Superior temporal gyrus (tissue), 1 donor: ENCODE data around the gene DYNLT3.

Experiments
- DNase-seq: peaks from one replicate; pipeline ENCODE4 v3.0.0-alpha.2; 2016; ENCODE audit errors: extremely low spot score

Gene DYNLT3, protein sequence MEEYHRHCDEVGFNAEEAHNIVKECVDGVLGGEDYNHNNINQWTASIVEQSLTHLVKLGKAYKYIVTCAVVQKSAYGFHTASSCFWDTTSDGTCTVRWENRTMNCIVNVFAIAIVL

DNA sequence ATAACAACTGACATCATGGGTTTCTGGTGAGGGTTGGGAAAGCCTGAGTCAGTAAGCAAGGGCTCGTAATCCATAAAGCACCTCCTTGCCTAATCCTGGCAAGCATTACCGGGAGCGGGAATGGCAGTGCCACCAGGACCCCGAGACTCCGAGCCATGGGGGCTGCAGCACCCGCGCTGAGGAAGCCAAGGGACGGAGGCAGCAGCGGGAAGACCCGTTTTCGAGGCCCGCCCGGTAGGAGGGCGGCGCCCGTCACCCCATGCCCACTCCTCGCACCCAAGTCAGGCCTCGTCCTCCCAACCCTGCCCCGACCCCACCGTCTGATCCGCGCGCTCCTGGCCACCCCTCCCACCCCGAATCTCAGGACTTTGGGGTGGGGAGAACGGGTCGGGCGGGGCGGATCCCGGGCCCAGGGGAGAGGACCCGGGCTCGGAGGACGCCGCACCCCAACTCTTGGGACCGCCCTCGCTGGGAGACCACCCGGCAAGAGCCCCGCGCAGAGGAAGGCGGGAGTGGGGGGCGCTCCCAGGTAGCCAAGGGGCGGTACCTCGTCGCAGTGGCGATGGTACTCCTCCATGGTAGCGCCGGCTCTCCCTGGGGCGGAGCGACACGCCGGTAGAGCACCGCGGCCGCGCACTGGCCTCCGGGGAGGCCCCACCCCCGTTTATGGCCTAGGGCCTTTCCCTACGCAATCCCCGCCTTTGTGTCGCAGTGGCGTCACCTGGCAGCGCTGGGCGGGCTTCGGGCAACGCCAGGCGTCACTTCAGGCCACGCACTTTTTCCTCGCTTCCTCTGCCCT lies at the start of gene DYNLT3:
DYNLT3 (minus strand) TSS at position 638 of the 799 bp plus-strand sequence; CDS start at position 577, 61 bp downstream.
- peak; percentile 44 for DNase-seq

DNA sequence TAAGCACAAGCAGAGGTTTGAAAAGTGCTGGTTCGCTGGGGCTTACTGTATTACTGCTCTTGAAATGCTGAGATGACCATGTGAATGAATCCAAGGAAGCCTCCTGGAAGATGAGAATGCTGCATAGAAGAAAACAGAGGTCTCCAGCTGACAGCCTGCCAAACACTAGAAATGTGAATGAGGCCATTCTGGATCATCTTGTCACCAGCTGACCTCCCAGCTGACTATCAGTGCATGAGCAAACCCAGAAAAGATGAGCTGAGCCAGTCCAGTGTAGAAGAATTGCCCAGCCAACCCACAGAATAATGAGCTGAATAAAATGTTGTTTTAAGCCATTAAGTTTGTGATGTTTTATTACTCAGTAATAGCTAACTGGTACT lies 49.1 kb upstream of the DYNLT3 start:
- peak; percentile 11 for DNase-seq

DNA sequence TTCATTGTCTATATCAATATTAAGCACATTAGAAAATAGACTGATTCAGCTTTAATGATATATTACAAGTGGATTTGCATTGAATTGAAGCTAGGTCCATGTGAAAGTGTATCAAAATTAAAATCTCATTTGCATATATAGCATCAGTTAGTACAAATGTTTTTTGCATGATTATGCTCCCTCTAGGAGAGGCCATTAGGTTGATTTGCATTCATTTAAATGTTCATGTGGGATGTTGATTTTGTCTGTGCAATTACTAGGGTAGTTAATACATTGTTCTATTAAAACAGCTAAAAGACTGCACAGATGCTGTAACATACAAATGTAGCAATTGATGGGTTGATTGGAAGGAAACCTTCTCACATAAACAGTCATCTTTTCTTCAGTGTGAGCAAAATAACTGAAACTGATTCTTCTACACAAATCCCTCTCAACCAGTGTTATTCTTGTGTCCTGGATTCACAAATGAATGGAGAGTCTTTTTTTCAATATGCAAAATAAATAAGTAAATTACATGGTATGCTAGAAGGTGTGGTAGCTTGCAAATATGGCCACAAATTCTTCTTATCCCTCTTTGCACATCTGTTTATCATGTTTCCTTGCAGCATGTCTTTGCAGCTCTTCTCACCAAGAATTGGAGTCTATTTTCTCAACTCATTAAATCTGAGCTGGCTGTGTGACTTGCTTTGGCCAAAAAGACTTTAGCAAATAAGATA lies 48.6 kb upstream of the DYNLT3 start:
- DNase-seq: no peak

DNA sequence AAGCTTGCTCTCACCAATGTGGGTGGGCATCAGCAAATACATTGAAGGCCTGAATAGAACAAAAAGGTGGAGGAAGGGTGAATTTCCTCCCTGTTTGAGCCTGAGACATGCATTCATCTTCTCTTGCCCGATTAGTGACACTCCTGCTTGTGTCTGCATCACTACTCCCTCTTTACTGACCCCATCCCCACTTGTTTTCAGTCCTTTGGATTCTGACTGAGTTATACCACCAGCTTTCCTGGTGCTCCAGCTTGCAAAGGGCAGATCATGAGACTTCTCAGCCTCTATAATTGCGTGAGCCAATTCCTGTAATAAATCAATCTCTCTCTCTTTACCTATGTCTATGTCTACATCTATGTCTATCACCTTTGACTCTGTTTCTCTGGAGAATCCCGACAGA lies 47.4 kb upstream of the DYNLT3 start:
- no peak for DNase-seq

DNA sequence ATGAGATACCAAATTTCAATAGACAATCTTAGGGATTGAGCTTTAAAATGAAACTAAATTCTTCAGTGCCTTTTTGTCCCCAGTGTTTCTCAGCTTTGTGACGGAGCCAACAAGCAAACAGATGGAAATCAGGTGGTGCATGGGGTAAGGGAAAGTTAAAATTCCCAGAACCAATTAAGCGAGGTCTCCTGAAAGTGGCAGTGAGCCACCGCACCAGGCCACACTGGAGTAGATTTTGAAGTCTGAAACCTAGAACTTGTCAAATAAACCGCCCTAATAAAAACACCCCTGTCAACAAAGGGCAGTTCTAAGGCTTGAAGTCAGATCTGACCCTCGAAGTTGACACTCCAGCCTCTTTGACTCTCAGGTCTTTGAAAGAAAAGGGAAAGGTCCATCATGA lies 40.6 kb upstream of the DYNLT3 start:
- no peak for DNase-seq

DNA sequence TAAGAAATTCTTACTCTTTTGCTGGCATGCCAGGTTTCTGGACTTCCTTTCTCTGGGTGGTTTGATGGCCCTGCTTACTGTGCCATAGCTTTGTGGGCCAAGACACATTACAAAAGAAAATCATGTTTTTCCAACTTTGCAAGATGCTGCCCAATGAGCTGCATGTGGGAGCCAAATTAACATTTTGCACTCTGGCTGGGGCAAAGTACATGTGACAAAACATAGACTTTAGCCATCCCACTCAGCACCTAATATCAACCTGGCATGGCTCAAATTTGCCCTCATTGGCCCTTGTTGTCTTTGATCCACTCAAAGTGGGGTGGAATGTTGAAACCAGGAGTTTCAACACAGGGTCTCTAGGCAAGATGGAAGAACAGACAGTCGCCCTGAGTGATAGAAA lies 40.0 kb upstream of the DYNLT3 start:
- DNase-seq: no peak

DNA sequence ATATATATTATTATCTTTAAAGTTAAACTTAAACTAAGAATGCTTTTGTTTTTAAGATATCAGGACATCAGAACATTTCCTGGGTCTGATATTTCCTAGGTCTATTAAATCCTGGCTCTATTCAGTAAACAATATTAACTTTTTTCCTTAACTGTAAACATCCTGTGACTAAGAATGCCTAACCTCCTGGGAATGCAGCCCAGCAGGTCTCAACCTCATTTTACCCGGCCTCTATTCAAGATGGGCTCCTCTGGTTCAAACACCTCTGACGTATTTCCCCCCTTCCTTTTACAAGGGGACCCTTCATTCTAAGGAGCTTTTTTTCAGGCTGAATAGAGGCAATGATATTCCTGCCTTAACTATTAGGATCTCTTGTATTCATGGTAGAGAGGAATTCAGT lies 35.8 kb upstream of the DYNLT3 start:
- no peak for DNase-seq

DNA sequence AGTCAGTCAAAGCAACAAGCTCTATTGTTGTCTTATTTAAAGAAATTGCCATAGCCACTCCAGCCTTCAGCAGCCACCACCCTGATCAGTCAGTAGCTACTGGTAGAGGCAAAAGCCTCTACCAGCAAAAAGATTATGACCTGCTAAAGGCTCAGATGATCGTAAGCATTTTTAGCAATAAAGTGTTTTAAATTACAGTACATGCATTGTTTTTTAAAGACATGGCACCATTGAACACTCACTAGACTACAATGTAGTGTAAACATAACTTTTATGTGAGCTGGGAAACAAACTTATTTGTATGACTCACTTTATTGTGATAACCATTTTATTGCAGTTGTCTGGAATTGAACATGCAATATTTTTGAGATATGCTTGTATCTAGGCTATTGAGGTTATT lies 32.3 kb upstream of the DYNLT3 start:
- no peak for DNase-seq

DNA sequence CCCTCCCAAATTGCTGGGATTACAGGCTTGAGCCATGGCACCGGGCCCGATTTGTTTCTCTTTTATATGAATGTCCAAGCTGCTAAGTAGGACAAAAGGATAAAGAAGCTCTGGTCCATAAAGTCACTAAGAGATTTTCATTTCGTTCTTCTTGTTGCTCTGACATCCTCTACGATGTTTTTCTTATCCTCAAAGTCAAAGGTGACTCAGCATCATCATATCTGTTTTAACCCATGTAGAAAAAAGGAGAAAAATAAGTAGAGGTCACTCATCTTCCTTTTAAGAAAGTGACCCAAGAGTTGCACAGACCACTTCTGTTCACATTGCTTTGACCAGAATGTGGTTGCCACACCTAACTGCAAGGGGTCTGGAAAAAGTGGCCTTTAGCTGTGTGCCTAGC lies 29.3 kb upstream of the DYNLT3 start:
- DNase-seq: no peak

DNA sequence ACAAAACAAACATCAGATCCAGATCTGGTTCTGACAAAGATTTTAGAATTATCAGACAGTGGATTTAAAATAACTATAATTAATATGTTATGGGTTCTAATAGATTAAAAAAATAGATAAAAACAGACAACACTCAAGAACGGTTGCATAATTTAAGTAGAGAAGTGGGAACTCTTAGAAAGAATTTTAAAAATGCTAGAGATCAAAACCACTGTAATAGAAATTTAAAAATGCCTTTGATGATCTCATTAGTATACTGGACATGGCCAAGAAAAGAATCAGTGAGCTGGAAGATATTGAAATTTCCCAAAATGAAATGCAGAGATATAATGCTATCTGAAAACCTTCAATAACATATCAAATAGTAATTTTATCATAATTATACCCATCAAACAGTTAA lies 28.3 kb upstream of the DYNLT3 start:
- no peak for DNase-seq

DNA sequence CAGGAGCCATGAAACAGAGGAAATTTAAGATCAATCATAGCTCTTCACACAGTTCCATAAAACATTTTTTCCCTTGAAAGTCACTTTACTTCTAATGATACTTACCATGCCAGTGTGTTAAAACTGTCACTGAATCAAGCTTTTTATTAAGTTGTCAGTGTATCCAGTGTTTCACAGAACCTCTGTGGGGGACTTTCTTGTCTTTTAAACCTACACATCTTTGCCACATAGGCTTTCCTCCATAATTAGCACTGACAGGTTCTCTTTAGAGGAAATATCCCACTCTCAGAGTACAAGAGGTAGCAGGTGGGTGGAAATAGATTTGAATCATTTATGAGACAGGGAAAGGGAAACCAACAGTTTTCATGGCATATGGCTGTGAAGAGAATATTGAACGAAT lies 25.8 kb upstream of the DYNLT3 start:
- no peak for DNase-seq

DNA sequence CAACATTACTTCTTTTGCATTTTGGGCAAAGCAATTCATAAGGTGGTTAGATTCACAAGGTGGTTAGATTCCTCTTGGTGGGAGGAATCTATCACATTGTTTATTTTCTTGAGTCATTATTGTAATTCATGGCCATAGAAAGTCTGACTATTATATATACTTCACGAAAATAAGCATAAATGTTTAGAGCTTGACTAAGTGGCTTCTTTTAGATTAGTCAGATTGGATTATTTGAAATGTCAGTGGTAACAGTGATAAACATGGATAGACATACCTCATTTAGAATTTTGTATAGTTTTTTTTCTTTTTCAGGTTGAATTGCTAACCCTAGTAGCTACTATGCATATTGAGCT lies 24.9 kb upstream of the DYNLT3 start:
- DNase-seq: no peak

DNA sequence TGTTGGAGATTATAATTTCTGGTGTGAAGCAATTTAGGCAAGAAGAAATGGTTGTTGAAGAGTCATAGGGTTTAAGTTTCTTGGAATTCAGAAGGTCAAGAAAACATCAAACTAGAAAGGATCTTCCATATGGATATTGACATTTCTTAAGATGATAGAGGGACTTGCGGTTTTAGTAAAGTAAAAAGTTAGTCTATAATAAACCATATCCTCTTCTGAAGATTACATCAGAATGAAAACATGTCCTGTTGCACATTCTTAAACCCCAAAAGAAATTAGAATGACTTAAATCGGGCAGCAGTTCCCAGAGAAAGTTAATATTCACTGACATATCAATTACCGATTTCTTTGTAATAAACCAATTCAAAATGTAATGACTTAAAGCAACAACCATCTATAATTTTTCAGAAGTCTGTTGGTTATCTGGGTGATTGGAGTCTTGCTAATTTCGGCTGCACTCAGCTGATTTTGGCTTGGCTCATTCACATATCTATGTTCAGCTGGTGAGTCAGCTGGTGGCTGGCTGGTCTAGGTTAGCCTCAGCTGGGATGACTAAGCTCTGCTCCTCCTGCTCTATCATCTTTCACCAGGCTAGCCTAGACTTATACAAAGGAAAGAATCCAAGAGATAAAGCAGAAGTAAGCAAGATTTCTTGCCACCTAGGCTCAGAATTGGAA lies 24.4 kb upstream of the DYNLT3 start:
- peak; percentile 28 for DNase-seq

DNA sequence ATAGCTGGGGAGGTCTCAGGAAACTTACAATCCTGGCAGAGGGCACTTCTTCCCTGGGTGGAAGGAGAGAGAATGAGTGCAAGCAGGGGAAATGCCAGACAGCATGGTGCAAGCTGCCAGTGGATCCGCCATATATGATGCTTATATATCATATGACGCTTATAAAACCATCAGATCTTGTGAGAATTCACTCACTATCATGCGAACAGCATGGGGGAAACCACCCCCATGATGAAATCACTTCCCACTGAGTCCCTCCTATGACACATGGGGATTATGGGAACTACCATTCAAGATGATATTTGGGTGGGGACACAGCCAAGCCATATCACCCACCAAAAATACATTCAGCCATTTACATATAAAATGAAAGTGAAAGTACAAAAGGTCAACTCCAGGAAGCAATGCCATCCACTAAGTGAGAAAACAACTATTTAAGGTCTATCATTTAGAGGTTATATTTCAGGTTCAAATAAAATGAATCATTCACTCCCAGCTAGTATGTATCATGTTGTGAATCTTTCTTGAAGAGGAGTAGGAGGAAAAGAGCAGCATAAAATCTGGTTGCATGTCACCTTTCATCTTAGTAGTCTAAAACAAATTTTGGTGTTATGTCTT lies 20.3 kb upstream of the DYNLT3 start:
- DNase-seq: no peak

DNA sequence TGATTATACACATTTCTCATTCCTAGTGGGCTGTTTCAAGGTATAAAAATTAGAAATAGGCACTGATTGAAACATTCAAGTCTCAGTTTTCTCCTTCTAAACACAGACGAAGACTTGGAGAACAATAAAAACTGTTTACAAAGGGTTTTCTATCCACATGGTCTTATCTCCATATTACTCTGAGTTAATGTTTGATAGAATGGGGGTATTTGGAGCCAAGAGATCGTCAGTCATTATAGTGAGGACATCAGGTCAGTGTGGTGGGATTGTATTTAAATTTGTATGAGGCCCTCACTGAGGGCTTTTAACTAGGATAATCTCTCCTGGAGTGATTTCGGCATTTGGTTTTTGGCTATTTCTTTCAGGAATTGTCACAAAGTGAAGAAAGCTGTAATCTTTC lies 16.4 kb upstream of the DYNLT3 start:
- DNase-seq: no peak

DNA sequence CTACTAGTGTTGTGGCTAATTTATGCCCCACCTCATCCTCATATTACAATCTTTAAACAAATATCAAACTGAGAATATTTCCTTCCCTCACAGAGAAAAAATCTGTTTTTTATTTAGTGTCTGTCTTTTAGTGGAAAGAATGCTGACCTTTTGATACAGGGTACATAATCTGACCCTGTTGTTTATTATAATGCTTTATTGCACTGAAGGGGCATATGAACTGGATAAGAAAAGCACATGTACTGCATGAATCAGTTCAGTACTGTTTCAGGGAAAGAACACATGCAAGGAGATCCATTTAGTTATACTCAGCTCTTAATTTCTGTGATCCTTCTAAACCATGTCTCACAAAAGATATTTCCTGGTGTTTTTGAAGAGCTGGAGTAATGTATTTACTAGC lies 15.5 kb upstream of the DYNLT3 start:
- DNase-seq: no peak

DNA sequence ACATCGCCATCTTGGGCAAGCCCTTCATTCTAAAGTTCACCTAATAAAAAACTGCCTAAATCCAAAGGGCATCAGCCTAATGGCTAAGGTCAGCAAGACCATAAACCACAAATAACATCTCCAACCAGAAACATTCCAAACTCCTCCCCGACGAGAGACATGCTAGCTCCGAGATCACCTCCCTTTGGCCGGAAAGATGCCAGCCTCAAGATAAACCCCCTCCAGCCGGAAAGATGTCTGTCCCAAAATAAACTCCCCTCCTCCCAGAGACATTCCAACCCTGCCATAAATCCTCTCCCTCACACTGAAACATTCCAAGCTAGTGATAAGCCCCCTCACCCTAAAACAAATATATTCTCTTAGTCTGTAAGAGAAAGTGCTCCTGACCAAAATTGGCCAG lies 13.3 kb upstream of the DYNLT3 start:
- DNase-seq: no peak

DNA sequence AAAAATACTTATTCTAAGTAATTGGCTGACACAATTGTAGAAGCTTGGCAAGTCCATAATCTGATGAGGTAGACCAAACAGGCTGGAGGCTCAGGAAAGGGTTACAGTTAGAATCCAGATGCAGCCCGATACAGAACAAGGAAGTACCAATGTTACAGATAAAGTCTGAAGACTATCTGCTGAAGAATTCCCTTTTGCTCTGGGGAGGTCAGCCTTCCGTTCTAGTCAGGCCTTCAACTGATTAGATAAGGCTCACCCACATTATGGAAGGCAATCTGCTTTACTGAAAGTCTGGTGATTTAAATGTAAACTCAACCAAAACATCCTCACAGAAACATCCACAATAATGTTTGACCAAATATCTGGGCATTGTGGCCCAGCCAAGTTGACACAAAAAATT lies 7.4 kb upstream of the DYNLT3 start:
- DNase-seq: no peak

DNA sequence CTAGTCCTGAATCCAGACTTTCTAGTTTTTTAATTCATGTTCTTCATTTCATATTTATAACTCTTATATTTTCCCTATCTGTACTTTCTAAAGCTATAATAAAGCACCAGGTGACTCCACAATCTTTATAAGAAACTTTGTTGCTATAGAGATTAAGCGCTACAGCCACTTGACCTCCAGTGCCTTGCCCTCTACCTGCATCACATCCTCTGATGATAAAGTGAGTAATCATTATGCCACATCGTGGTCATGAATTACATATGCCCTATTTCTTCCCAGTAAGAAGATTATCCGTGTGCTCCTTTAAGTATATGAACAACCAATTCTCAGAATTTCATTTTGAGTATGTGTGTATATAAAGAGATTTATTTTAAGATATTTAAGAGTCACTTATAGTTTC lies 6.8 kb upstream of the DYNLT3 start:
- DNase-seq: no peak

DNA sequence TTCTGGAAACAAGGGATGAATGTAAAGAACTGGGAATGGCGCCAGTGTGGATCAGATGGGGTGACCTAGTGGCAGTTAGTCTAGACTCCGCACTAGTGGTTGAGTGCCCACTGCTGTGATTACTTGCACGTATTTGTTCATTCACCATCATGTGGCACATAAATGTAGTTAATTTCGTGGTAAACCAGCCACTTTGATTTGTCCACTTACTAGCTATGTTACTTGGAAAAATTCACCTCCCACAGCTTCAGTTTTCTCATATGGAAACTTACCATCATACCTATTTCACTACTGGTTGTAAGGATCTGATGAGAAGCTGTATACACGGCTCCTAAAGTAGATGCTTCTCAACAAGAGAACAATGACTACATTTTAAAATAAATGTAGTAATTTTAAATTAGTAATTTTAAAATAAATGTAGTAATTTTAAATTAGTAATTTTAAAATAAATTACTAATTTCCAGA lies 394 bp upstream of the DYNLT3 start:
- no peak for DNase-seq

DNA sequence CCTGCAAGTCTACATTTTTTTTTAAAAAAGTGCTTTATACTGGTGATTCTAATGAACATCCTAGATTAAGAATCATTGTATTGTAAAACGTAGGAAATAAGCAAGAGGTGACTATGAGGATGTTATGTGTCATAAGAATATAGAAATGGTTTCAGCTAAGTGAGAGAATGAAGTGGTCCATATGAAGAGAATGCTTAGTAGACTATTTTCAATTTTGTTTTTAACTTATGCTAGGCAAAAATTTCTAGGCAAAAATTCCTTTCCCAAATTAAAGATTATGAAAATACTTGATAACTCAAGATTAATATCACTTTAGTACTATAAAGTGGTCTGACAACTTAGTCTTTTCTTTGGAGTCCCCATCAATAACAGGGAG lies 825 bp downstream of the DYNLT3 start:
- DNase-seq: no peak

DNA sequence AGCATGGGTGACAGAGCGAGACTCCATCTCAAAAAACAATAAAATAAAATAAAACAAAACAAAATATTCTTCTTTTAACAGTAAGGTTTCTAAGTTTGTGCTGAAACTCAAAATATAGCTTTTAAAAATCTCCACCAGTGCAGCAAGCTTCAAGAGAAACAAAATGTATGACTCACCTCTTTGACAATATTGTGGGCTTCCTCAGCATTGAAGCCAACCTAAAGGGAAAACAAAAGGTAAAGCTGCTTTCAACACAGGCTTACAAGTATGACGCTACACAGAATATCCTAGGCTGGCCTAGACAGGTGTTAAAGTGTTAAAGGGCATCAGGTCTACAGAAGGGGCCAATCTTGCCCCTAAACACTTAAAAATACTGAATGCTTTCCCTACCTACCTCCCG lies 1.2 kb downstream of the DYNLT3 start:
- no peak for DNase-seq
